Left lung (tissue), 10 donors: ENCODE results near the gene EFCAB14. TPM values are rescaled to one million over a fixed set of nuclear protein-coding genes. Genes with fewer than 3 reads are reported as not detected.

Experiments
- ATAC-seq: fragments of 200-7000 bp; cut with Tn5 transposase; one replicate; pipeline ENCODE4 v1.9.1; 2020; ENCODE audit warnings: moderate library complexity
- DNase-seq, 4 donors: peaks; one replicate each; pipeline ENCODE4 v3.0.0-alpha.2; 2013 to 2020
- H3K27ac ChIP-seq, 2 donors: fragments of 200-600 bp; sonication (generic) in 1 of 2; one replicate each; pipeline versions ENCODE4 v1.5.0 to v1.8.0; 2020 to 2021
- H3K27me3 ChIP-seq, 2 donors: fragments of 200-600 bp; sonication (generic) in 1 of 2; one replicate each; pipeline versions ENCODE4 v1.5.0 to v1.8.0; 2020 to 2021
- H3K36me3 ChIP-seq, 2 donors: fragments of 200-600 bp; sonication (generic) in 1 of 2; one replicate each; pipeline versions ENCODE4 v1.5.0 to v1.8.0; 2020 to 2021
- H3K4me1 ChIP-seq, 2 donors: fragments of 200-600 bp; one replicate each; pipeline ENCODE4 v1.8.0; 2021
- H3K4me3 ChIP-seq, 2 donors: fragments of 200-600 bp; sonication (generic) in 1 of 2; one replicate each; pipeline versions ENCODE4 v1.5.0 to v1.8.0; 2020 to 2021; ENCODE audit warnings: mild to moderate bottlenecking in 1 of 2
- H3K9me3 ChIP-seq, 2 donors: fragments of 200-600 bp; sonication (generic) in 1 of 2; one replicate each; pipeline versions ENCODE4 v1.5.0 to v1.8.0; 2020 to 2021
- intact Hi-C, 2 donors: fragments of 100-400 bp; cut with DNase I; formaldehyde crosslinking; loops; one replicate each; pipeline versions ENCODE4 v1.11.2 to v1.14.2; 2022
- polyA plus RNA-seq, 6 donors: library from polyadenylated mRNA; unstranded; fragments of 120-200 nt; gene quantifications; one replicate each; pipeline ENCODE4 v1.2.1, GENCODE V29; 2013; ENCODE audit not compliant: insufficient read length in 6 of 6
- total RNA-seq, 2 donors: library from RNA; stranded (reverse); fragmentation: NEBNext Ultra II Directional; extraction: Animal tissue kit (Norgen Biotek cat#: 25700); gene quantifications; one replicate each; pipeline ENCODE4 v1.2.1, GENCODE V29; 2021
- TF ChIP-seq, protein P1 (sequence below), 2 donors: fragments of 200-600 bp; sonication (generic) in 1 of 2; IDR thresholded peaks; one replicate each; pipeline versions ENCODE4 v1.5.0 to v1.8.0; 2021; ENCODE audit warnings: antibody characterized with exemption in 2 of 2
- donor health status: DM: no; HTN: yes; CAD: no.
- donor health status: DM: no; HTN: no; CAD: no.

Gene EFCAB14
- total and polyA plus RNA-seq, 8 donors, result 102 to 124 (median 114) TPM

- TF ChIP-seq, protein P1, sequence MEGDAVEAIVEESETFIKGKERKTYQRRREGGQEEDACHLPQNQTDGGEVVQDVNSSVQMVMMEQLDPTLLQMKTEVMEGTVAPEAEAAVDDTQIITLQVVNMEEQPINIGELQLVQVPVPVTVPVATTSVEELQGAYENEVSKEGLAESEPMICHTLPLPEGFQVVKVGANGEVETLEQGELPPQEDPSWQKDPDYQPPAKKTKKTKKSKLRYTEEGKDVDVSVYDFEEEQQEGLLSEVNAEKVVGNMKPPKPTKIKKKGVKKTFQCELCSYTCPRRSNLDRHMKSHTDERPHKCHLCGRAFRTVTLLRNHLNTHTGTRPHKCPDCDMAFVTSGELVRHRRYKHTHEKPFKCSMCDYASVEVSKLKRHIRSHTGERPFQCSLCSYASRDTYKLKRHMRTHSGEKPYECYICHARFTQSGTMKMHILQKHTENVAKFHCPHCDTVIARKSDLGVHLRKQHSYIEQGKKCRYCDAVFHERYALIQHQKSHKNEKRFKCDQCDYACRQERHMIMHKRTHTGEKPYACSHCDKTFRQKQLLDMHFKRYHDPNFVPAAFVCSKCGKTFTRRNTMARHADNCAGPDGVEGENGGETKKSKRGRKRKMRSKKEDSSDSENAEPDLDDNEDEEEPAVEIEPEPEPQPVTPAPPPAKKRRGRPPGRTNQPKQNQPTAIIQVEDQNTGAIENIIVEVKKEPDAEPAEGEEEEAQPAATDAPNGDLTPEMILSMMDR (IDR thresholded peaks at IDR 0.05), result no peak
- no peak overlapping the region for H3K4me3 ChIP-seq
- H3K9me3 ChIP-seq, result no peaks in the 10 kb centered on the region
- peaks cover 0 to 36% of the 10 kb centered on the region in 2 donors for H3K36me3 ChIP-seq
- no peak overlapping the region for H3K27ac ChIP-seq
- no peak for DNase-seq
- no peak for ATAC-seq
- H3K4me1 ChIP-seq, result no peaks in the 10 kb centered on the region
- intact Hi-C loops, result no loop called here
- H3K27me3 ChIP-seq, result no peaks in the 10 kb centered on the region
Observed at GRCh38 chr1:46639547-46639946, 79.4 kb downstream of the EFCAB14 start.

DNA sequence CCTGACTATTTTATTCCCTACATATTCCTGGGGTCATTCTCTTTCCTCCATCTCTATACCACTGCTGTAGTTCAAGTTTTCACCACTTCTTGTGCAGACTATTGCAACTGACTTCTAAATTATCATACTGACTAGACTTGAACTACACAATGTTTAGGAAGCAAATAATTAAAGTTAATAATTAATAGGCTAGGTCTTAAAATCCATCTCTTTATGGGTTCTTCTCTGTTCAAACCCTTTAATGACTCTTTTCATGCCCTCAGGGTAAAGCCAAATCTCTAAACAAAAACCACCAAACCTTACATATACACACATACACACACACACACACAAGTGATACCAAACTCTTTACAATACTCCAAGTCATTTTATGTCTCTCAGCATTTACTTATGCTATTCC lies 80.0 kb downstream of the EFCAB14 start:
- no peaks in the 10 kb centered on the region for H3K4me1 ChIP-seq
- TF ChIP-seq, protein P1 (IDR thresholded peaks at IDR 0.05), result no peak
- no peak overlapping the region for H3K4me3 ChIP-seq
- no peak overlapping the region for H3K27ac ChIP-seq
- no peaks in the 10 kb centered on the region for H3K27me3 ChIP-seq
- H3K36me3 ChIP-seq, result peaks cover 0 to 42% of the 10 kb centered on the region in 2 donors
- ATAC-seq (no peak), DNase-seq (no peak)
- intact Hi-C loops, result no loop called here
- H3K9me3 ChIP-seq, result no peaks in the 10 kb centered on the region

DNA sequence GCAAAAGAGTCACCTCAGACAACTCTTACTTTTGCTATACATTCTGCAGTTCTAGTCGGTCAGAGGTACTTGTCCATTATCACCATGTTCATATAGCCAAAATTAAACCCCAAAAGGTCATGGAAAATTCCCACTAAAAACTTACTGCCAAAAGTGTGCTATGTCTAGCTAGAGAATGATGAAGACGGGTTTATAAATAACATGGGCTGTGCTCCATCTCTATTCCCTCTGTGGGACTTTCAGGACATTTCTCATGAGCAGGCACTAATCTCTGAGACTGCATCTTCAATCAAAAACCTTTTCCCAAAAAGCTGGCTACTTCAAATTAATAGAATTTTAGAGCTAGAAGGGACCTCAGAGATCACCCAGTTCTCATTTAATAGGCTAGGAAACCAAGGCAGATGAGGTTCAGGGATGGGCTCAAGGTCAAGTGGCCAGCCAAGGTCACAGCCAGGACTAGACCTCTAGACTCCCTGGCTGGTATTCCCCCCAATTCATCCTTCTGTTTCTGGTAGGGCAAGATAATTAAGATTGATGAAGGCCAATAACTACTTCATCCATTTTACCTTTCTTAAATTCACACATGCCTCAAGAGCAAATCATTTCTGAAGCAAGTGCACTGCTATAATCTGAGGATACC lies 81.3 kb downstream of the EFCAB14 start:
- H3K4me3 ChIP-seq, result no peak overlapping the region
- H3K36me3 ChIP-seq, result peaks cover 0 to 44% of the 10 kb centered on the region in 2 donors
- DNase-seq, result no peak
- TF ChIP-seq, protein P1 (IDR thresholded peaks at IDR 0.05), result no peak
- no peak overlapping the region for H3K27ac ChIP-seq
- no peaks in the 10 kb centered on the region for H3K4me1 ChIP-seq
- H3K9me3 ChIP-seq, result no peaks in the 10 kb centered on the region
- no peaks in the 10 kb centered on the region for H3K27me3 ChIP-seq
- ATAC-seq, result no peak
- intact Hi-C loops, result no loop called here

- no peak overlapping the region for H3K27ac ChIP-seq
- no peaks in the 10 kb centered on the region for H3K27me3 ChIP-seq
- no peaks in the 10 kb centered on the region for H3K9me3 ChIP-seq
- TF ChIP-seq, protein P1 (IDR thresholded peaks at IDR 0.05), result no peak
- DNase-seq (no peak), ATAC-seq (no peak)
- intact Hi-C loops, result no loop called here
- no peak overlapping the region for H3K4me3 ChIP-seq
- peaks cover 0 to 62% of the 10 kb centered on the region in 2 donors for H3K36me3 ChIP-seq
- no peaks in the 10 kb centered on the region for H3K4me1 ChIP-seq
Observed at GRCh38 chr1:46635205-46635604, 83.7 kb downstream of the EFCAB14 start.

- intact Hi-C loops, result no loop called here
- H3K4me1 ChIP-seq, result no peaks in the 10 kb centered on the region
- H3K27ac ChIP-seq, result no peak overlapping the region
- no peak for ATAC-seq
- no peak for DNase-seq
- no peaks in the 10 kb centered on the region for H3K9me3 ChIP-seq
- no peaks in the 10 kb centered on the region for H3K27me3 ChIP-seq
- H3K36me3 ChIP-seq, result peaks cover 0 to 48% of the 10 kb centered on the region in 2 donors
- TF ChIP-seq, protein P1 (IDR thresholded peaks at IDR 0.05), result no peak
- no peak overlapping the region for H3K4me3 ChIP-seq
Observed at GRCh38 chr1:46630719-46631118, 88.2 kb downstream of the EFCAB14 start.

Other genes with a start within 250 kb of the EFCAB14 start
- not detected for gene DMBX1, start 229.3 kb downstream of the EFCAB14 start, total RNA-seq
- gene DMBX1, start 229.3 kb downstream of the EFCAB14 start, polyA plus RNA-seq, result under 1 TPM in 4 of 6 donors, not detected in 2; 0.04 to 0.07 (median 0.07) TPM
- not detected for gene KNCN, start 167.5 kb downstream of the EFCAB14 start, total RNA-seq
- under 1 TPM in 3 of 6 donors, not detected in 3; 0.07 to 0.34 (median 0.20) TPM for gene KNCN, start 167.5 kb downstream of the EFCAB14 start, polyA plus RNA-seq
- gene MKNK1, start 114.8 kb downstream of the EFCAB14 start, total RNA-seq, result 10 to 100 TPM; 42.2 to 96.0 TPM
- 10 to 100 TPM; 45.0 to 57.1 (median 51.4) TPM for gene MKNK1, start 114.8 kb downstream of the EFCAB14 start, polyA plus RNA-seq
- 10 to 100 TPM; 16.0 to 21.3 TPM for gene MOB3C, start 102.3 kb downstream of the EFCAB14 start, total RNA-seq
- 10 to 100 TPM; 17.5 to 19.6 (median 18.4) TPM for gene MOB3C, start 102.3 kb downstream of the EFCAB14 start, polyA plus RNA-seq
- gene ATPAF1, start 50.8 kb downstream of the EFCAB14 start, total RNA-seq, result 10 to 100 TPM; 34.3 to 45.2 TPM
- 10 to 100 TPM; 69.7 to 90.0 (median 77.4) TPM for gene ATPAF1, start 50.8 kb downstream of the EFCAB14 start, polyA plus RNA-seq
- not detected for gene TEX38, start 47.3 kb downstream of the EFCAB14 start, total RNA-seq
- gene TEX38, start 47.3 kb downstream of the EFCAB14 start, polyA plus RNA-seq, result under 1 TPM; 0.31 to 0.64 (median 0.49) TPM
- 100 to 1,000 TPM in 1 of 2 donors, 10 to 100 TPM in 1; 53.8 to 417 TPM for gene CYP4B1, start 79.9 kb upstream of the EFCAB14 start, total RNA-seq
- gene CYP4B1, start 79.9 kb upstream of the EFCAB14 start, polyA plus RNA-seq, result 1 to 10 TPM; 1.6 to 3.1 (median 2.2) TPM
- gene CYP4A11, start 222.4 kb upstream of the EFCAB14 start, total RNA-seq, result not detected
- gene CYP4A11, start 222.4 kb upstream of the EFCAB14 start, polyA plus RNA-seq, result under 1 TPM in 5 of 6 donors, not detected in 1; 0.20 to 0.62 (median 0.59) TPM